ENCODE data around the gene POLE. TPM values are rescaled to one million over a fixed set of nuclear protein-coding genes. Genes with fewer than 3 reads are reported as not detected.
A peak's percentile ranks its signal among the peaks of the same experiment; 100 is the strongest.

POLE gene
- total and polyA plus RNA-seq, 10 of the 15 experiments (the other 5 are each of a cell fraction or from before 2014, with no cell fraction given), result 2.3 to 103 (median 37.1) TPM

GRCh38 chr12:132720606-132721345 is 33.6 kb upstream of the POLE start:
- TF ChIP-seq POLR2A (IDR thresholded peaks at IDR 0.05; ENCODE audit: low read depth, low read length), result peak; percentile 35; the same call in 1 of the 2 replicates
- TF ChIP-seq E2F8 (IDR thresholded peaks at IDR 0.05; ENCODE audit: low read depth, partially characterized antibody), result no peak
- no peak for FAIRE-seq
- H3K4me1 ChIP-seq (ENCODE audit: control insufficient read depth, insufficient read depth, low read length), result no peaks in the 10 kb centered on the region
- in situ Hi-C loops (cut with MboI), result no loop called here
- H3K4me2 ChIP-seq (ENCODE audit: control insufficient read depth, insufficient read depth), result no peak overlapping the region
- H3K79me2 ChIP-seq (ENCODE audit: control insufficient read depth, insufficient read depth, low read length), result no peaks in the 10 kb centered on the region
- intact Hi-C loops (cut with micrococcal nuclease; ENCODE audit: unreplicated experiment), result no loop called here
- H3K36me3 ChIP-seq (ENCODE audit: control insufficient read depth in 2 of 2, insufficient read depth in 2 of 2, low read length in 1 of 2), result peaks cover 27 to 44% of the 10 kb centered on the region in 2 experiments
- ChIA-PET RAD21 (ENCODE audit: unreplicated experiment) (no interaction called here), SMC1A (ENCODE audit: uncharacterized antibody, unreplicated experiment) (no interaction called here), POLR2A (no interaction called here), CTCF (no interaction called here)
- no peak for ATAC-seq
- H3K4me3 ChIP-seq, result no peak overlapping the region
- 97% methylated on average over 25 of the region's 25 CpGs for WGBS (ENCODE audit: insufficient coverage, insufficient replicate concordance, low lambda C conversion rate, missing lambda C conversion rate)
- H4K20me1 ChIP-seq (ENCODE audit: control insufficient read depth, insufficient read depth), result 0 out of 2 replicates have a peak, but pooled peaks cover 8% of the 10 kb centered on the region
- no peak overlapping the region for H3K9ac ChIP-seq (ENCODE audit: control insufficient read depth, insufficient read depth, low read length)
- DNase-seq (ENCODE audit: low read depth, low spot score), result no peak
- no peaks in the 10 kb centered on the region for H3K27me3 ChIP-seq (replicated peaks in 1 of 2; ENCODE audit: control insufficient read depth in 2 of 2, insufficient read depth in 2 of 2, low read length in 1 of 2)
- H2AFZ ChIP-seq (ENCODE audit: control insufficient read depth, low read depth, low read length), result no peak overlapping the region
- no peak overlapping the region for H3K27ac ChIP-seq (ENCODE audit: control insufficient read depth, insufficient read depth)
- BruUV-seq (replicated peaks), result no TSS peak
- H3K9me3 ChIP-seq (replicated peaks; ENCODE audit: control insufficient read depth, insufficient read depth, low read length), result no peaks in the 10 kb centered on the region

- Histone ChIP-seq H3K9ac (ENCODE audit: control insufficient read depth, insufficient read depth, low read length) (no peak overlapping the region), H2AFZ (ENCODE audit: control insufficient read depth, low read depth, low read length) (no peak overlapping the region), H3K9me3 (replicated peaks; ENCODE audit: control insufficient read depth, insufficient read depth, low read length) (no peaks in the 10 kb centered on the region), H4K20me1 (ENCODE audit: control insufficient read depth, insufficient read depth) (0 out of 2 replicates have a peak, but pooled peaks cover 8% of the 10 kb centered on the region), H3K79me2 (ENCODE audit: control insufficient read depth, insufficient read depth, low read length) (peaks cover 1% of the 10 kb centered on the region), H3K36me3 (ENCODE audit: control insufficient read depth in 2 of 2, insufficient read depth in 2 of 2, low read length in 1 of 2) (peaks cover 26 to 46% of the 10 kb centered on the region in 2 experiments), H3K27me3 (replicated peaks in 1 of 2; ENCODE audit: control insufficient read depth in 2 of 2, insufficient read depth in 2 of 2, low read length in 1 of 2) (no peaks in the 10 kb centered on the region), H3K4me3 (no peak overlapping the region), H3K4me1 (ENCODE audit: control insufficient read depth, insufficient read depth, low read length) (no peaks in the 10 kb centered on the region), H3K27ac (ENCODE audit: control insufficient read depth, insufficient read depth) (no peak overlapping the region), H3K4me2 (ENCODE audit: control insufficient read depth, insufficient read depth) (no peak overlapping the region)
- ChIA-PET CTCF (no interaction called here), RAD21 (ENCODE audit: unreplicated experiment) (no interaction called here), SMC1A (ENCODE audit: uncharacterized antibody, unreplicated experiment) (no interaction called here), POLR2A (no interaction called here)
- DNase-seq (ENCODE audit: low read depth, low spot score) (no peak), ATAC-seq (no peak), FAIRE-seq (no peak)
- BruUV-seq (replicated peaks), result no TSS peak
- in situ Hi-C loops (cut with MboI) (no loop called here), intact Hi-C loops (cut with micrococcal nuclease; ENCODE audit: unreplicated experiment) (no loop called here)
- WGBS (ENCODE audit: insufficient coverage, insufficient replicate concordance, low lambda C conversion rate, missing lambda C conversion rate), result 99% methylated on average over 12 of the region's 12 CpGs
- TF ChIP-seq NFIC (IDR thresholded peaks at IDR 0.05; ENCODE audit: low read depth, low read length) (no peak), TCF7 (IDR thresholded peaks at IDR 0.05; ENCODE audit: borderline replicate concordance) (no peak), MEF2B (IDR thresholded peaks at IDR 0.05; ENCODE audit: partially characterized antibody, poor library complexity, severe bottlenecking) (no peak), ETV6 (conservative IDR thresholded peaks at IDR 0.05 in 1 of 2, IDR thresholded peaks at IDR 0.05 in 1 of 2; ENCODE audit: borderline replicate concordance in 1 of 2, low read depth in 1 of 2) (no peak), MTA2 (IDR thresholded peaks at IDR 0.05; ENCODE audit: low read depth) (no peak), RUNX3 (IDR thresholded peaks at IDR 0.05; ENCODE audit: low read length) (no peak), IRF5 (IDR thresholded peaks at IDR 0.05; ENCODE audit: borderline replicate concordance) (no peak), ASH2L (IDR thresholded peaks at IDR 0.05; ENCODE audit: borderline replicate concordance, low read depth) (no peak), HDAC2 (IDR thresholded peaks at IDR 0.05) (no peak), ZNF384 (IDR thresholded peaks at IDR 0.05; ENCODE audit: borderline replicate concordance, low read depth, low read length) (no peak), FOS (IDR thresholded peaks at IDR 0.05; ENCODE audit: borderline replicate concordance, extremely low read depth, insufficient read length) (no peak), ZNF274 (IDR thresholded peaks at IDR 0.05; ENCODE audit: insufficient read depth, insufficient read length) (no peak), YY1 (IDR thresholded peaks at IDR 0.05; ENCODE audit: low read depth, low read length) (no peak)
These were observed 32.8 kb upstream of the POLE start for GRCh38 chr12:132719954-132720324.

Data from GM12878 (cell line).